ENCODE data around the gene EGFL8.

EGFL8 gene

DNA sequence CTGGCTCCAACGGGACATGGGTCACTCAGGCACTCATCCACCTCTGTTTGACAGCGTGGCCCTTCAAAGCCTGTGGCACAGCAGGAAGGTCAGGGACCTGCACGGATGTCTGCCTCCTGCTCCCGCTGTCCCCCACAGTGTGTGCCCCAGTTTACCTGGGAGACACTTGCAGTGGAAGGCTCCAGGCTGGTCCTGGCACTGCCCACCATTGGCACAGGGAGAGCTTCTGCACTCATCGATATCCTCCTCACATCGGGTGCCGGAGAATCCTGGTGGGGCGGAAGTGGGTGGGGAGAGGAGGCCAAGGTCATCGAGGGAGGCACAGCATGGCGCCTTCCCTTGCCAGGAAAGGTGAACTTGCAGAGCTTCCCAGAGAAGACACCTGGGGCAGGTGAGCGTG lies 52.6 kb downstream of the EGFL8 start:
- Histone ChIP-seq H3K9me3 (ENCODE audit: control insufficient read depth in 5 of 5, low read length in 5 of 5) (no peaks in the 10 kb centered on the region), H3K4me3 (ENCODE audit: low read depth in 1 of 5, low read length in 5 of 5) (no peak overlapping the region), H3K36me3 (ENCODE audit: control insufficient read depth in 5 of 5, insufficient read depth in 5 of 5, low read length in 5 of 5) (peaks cover 0 to 75% (median 40%) of the 10 kb centered on the region in 5 donors), H3K27me3 (ENCODE audit: control insufficient read depth in 5 of 5, insufficient read depth in 4 of 5, low read length in 5 of 5) (peaks cover 0 to 3% (median 3%) of the 10 kb centered on the region in 5 donors), H3K4me1 (ENCODE audit: control insufficient read depth in 5 of 5, insufficient read depth in 5 of 5, low read length in 5 of 5) (peaks cover 0 to 49% (median 0%) of the 10 kb centered on the region in 5 donors), H3K27ac (ENCODE audit: low read depth, low read length) (no peak overlapping the region), H3K9ac (ENCODE audit: low read length in 5 of 5) (no peak overlapping the region)

Data from subcutaneous abdominal adipose tissue (tissue), 5 donors.